Testis (tissue), 3 donors: ENCODE results near the gene ERBIN. TPM values are rescaled to one million over a fixed set of nuclear protein-coding genes. Genes with fewer than 3 reads are reported as not detected.

Experiments
- DNase-seq: peaks from one replicate; pipeline ENCODE4 v3.0.0-alpha.2; 2019
- H3K27ac ChIP-seq, 2 donors: fragments of 200-600 bp; sonication (generic); one replicate each; pipeline ENCODE4 v1.5.1; 2019
- H3K27me3 ChIP-seq: fragments of 200-600 bp; sonication (generic); one replicate; pipeline ENCODE4 v1.5.1; 2019
- H3K36me3 ChIP-seq: fragments of 200-600 bp; sonication (generic); one replicate; pipeline ENCODE4 v1.5.1; 2017; ENCODE audit warnings: low read depth; ENCODE audit errors: missing control alignments
- H3K4me1 ChIP-seq: fragments of 200-600 bp; sonication (generic); one replicate; pipeline ENCODE4 v1.5.1; 2019
- H3K4me3 ChIP-seq, 2 donors: fragments of 200-600 bp; sonication (generic); one replicate each; pipeline ENCODE4 v1.5.1; 2017 to 2019
- H3K9me3 ChIP-seq: fragments of 200-600 bp; sonication (generic); one replicate; pipeline ENCODE4 v1.5.1; 2017
- POLR2A ChIP-seq: fragments of 450-650 bp; IDR thresholded peaks from one replicate; pipeline ENCODE4 v1.6.1; 2017; ENCODE audit warnings: antibody characterized with exemption, mild to moderate bottlenecking, moderate library complexity
- WGBS, 2 donors: methylation state at CpG; one replicate each; pipeline ENCODE4 v1.1.5; 2018; 5-methylcytosine and 5-hydroxymethylcytosine counted together
- intact Hi-C: fragments of 100-400 bp; cut with DNase I; formaldehyde crosslinking; loops from one replicate; pipeline ENCODE4 v1.15.1; 2023; ENCODE audit warnings: low total_unique reads
- polyA plus RNA-seq: library from polyadenylated mRNA; stranded (reverse); fragments of 350-450 nt; fragmentation: Illumina TruSeq; extraction: RNeasy Lipid Tissue Mini Kit (QIAGEN cat#74804); gene quantifications from one replicate; pipeline ENCODE4 v1.2.3, GENCODE V29; 2014; ENCODE audit warnings: low read depth, low replicate concordance; ENCODE audit not compliant: insufficient read depth
- total RNA-seq, 2 donors: library from RNA; depleted of rRNA; stranded (reverse); fragments of >200 nt; gene quantifications; one replicate each; pipeline ENCODE4 v1.2.3, GENCODE V29; 2016
- TF ChIP-seq, protein P1 (sequence below), 3 experiments: fragments of 450-650 bp in 2 of 3; fragments of 200-600 bp in 1 of 3; sonication (generic) in 1 of 3; IDR thresholded peaks; one replicate each; pipeline ENCODE4 v1.5.1; 2016 to 2019; ENCODE audit warnings: antibody characterized with exemption in 3 of 3, mild to moderate bottlenecking in 2 of 3, moderate library complexity in 1 of 3

The ERBIN gene
- total and polyA plus RNA-seq, 3 donors from 2014 or later = 45.7 to 98.3 (median 79.8) TPM

DNA sequence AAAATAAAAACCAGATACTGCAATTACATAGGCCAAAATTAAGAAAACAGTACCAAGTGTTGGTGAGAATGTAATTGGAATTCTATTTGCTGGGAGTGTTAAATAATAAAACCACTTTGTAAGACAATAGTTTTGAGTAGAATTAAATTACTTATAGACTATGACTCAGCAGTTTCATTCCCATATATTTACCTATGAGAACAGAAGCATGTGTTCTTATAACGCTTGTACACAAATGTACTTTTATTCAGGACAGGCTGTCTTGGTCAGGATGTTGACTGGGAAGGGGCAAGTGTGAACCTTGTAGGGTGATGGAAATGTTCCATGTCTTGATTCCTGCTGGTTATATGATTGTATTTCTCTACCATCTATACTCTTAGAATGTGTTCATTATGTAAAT, 56.3 kb downstream of the ERBIN start:
- Histone ChIP-seq H3K4me1 (no peaks in the 10 kb centered on the region), H3K27ac (no peak overlapping the region), H3K27me3 (no peaks in the 10 kb centered on the region), H3K9me3 (no peaks in the 10 kb centered on the region), H3K4me3 (no peak overlapping the region), H3K36me3 (no peaks in the 10 kb centered on the region)
- WGBS, 2 donors = 96% methylated on average over 1 of the region's 1 CpG
- no peak for TF ChIP-seq POLR2A
- TF ChIP-seq, protein P1, sequence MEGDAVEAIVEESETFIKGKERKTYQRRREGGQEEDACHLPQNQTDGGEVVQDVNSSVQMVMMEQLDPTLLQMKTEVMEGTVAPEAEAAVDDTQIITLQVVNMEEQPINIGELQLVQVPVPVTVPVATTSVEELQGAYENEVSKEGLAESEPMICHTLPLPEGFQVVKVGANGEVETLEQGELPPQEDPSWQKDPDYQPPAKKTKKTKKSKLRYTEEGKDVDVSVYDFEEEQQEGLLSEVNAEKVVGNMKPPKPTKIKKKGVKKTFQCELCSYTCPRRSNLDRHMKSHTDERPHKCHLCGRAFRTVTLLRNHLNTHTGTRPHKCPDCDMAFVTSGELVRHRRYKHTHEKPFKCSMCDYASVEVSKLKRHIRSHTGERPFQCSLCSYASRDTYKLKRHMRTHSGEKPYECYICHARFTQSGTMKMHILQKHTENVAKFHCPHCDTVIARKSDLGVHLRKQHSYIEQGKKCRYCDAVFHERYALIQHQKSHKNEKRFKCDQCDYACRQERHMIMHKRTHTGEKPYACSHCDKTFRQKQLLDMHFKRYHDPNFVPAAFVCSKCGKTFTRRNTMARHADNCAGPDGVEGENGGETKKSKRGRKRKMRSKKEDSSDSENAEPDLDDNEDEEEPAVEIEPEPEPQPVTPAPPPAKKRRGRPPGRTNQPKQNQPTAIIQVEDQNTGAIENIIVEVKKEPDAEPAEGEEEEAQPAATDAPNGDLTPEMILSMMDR (IDR thresholded peaks at IDR 0.05) = no peak
- intact Hi-C loops = no loop called here
- DNase-seq = no peak

DNA sequence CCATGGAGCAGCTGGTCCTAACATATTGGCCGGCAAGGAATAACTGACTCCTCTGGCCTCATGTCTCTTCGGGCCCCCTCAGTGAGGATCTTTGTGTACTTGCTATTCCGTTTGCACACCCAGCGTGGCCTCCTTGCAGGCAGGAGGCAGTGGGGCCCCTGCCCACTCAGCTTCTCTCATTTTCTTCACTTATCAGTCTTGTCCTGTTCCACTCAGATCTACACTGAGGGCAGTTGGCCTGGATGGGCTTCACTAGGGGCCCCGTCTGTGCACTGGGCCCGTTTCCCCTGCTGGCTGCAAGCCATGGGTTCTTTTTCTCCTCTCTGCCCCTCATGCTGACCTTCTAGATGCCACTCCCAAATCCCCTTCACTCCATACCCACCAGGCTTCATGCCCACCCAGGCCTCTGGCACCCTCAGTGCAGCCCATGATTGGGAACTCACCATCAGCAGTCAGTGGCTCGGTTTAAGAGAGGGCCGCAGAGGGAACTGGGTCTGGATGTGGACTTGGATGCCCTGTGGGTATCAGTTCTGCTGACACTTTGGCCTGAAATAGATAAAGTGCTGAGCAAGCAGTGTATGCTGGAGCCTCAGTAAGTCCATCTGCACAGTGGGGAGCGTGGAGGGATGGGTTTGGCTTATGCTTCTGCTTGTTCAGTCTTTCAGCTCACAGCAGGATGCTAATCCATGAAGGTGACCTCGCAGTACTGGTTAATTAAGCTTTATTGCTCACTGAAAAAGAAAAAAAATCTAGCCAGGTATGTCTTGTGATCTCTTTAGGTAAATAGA, 57.9 kb downstream of the ERBIN start:
- WGBS, 2 donors = 89 to 91% methylated on average over 10 of the region's 10 CpGs
- no peaks in the 10 kb centered on the region for H3K36me3 ChIP-seq
- no peak overlapping the region for H3K27ac ChIP-seq
- DNase-seq = no peak
- no peaks in the 10 kb centered on the region for H3K4me1 ChIP-seq
- no peak overlapping the region for H3K4me3 ChIP-seq
- no peaks in the 10 kb centered on the region for H3K27me3 ChIP-seq
- H3K9me3 ChIP-seq = no peaks in the 10 kb centered on the region
- no peak for TF ChIP-seq POLR2A
- TF ChIP-seq, protein P1 (IDR thresholded peaks at IDR 0.05) = no peak
- intact Hi-C loops = no loop called here

DNA sequence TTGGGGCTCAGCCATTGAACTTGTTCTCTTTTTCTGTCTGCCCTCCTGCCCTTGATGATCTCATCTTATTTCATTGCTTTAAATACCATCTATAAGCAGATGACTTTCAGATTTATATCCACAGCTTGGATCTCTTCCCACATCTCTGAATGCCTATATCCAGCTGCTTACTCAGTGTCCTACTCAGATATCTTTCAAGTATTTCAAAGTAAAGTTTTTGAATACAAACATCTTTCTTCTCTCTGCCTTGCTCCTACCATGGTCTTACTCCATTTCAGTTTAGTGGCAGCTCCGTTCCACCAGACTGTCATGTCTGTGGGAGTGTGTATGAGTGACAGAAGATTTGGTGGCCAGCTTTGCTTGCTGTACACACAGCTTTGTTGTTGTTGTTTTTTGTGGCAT, 59.7 kb downstream of the ERBIN start:
- 71 to 88% methylated on average over 1 of the region's 1 CpG for WGBS, 2 donors
- H3K36me3 ChIP-seq = no peaks in the 10 kb centered on the region
- TF ChIP-seq POLR2A = no peak
- TF ChIP-seq, protein P1 (IDR thresholded peaks at IDR 0.05) = no peak
- no peaks in the 10 kb centered on the region for H3K27me3 ChIP-seq
- DNase-seq = no peak
- H3K9me3 ChIP-seq = no peaks in the 10 kb centered on the region
- intact Hi-C loops = no loop called here
- H3K4me3 ChIP-seq = no peak overlapping the region
- H3K27ac ChIP-seq = no peak overlapping the region
- H3K4me1 ChIP-seq = no peaks in the 10 kb centered on the region

DNA sequence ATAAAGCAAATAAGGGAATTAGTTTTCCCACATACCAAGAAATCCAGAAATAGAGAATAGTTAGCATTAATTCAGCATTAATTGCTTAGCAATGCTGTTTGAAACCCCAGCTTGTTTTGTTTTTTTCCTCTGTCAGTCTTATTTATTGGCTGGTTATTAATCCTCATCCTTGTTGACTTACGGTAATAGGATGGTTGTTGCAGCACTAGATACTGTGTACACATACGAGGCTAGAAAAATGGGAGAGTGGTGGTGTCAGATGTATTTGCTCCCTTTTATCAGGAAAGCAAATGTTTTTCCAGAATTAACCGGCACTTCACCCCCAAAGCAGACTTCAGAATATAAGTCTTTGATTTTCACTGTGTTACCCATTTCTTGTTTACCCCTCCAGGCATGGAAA, 60.4 kb downstream of the ERBIN start:
- intact Hi-C loops = no loop called here
- Histone ChIP-seq H3K4me1 (no peaks in the 10 kb centered on the region), H3K36me3 (no peaks in the 10 kb centered on the region), H3K27ac (no peak overlapping the region), H3K4me3 (no peak overlapping the region), H3K9me3 (no peaks in the 10 kb centered on the region), H3K27me3 (no peaks in the 10 kb centered on the region)
- no peak for DNase-seq
- 71 to 74% methylated on average over 3 of the region's 3 CpGs for WGBS, 2 donors
- no peak for TF ChIP-seq POLR2A
- TF ChIP-seq, protein P1 (IDR thresholded peaks at IDR 0.05) = no peak

DNA sequence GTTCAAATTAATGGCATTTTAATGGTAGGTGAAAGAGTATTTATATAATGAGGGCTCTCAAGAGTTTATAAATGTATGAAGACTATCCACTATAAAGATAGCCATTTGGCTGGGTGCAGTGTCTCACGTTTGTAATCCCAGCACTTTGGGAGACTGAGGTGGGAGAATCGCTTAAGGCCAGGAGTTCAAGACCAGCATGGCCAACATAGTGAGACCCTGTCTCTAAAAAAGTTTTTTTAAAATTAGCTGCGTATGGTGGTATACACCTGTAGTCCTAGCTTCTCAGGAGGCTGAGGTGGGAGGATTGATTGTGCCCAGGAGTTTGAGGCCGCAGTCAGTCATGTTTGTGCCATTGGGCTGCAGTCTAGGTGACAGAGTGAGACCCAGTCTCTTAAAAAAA, 61.6 kb downstream of the ERBIN start:
- no peak overlapping the region for H3K27ac ChIP-seq
- DNase-seq = no peak
- 93% methylated on average over 4 of the region's 4 CpGs for WGBS, 2 donors
- intact Hi-C loops = no loop called here
- no peaks in the 10 kb centered on the region for H3K27me3 ChIP-seq
- TF ChIP-seq POLR2A = no peak
- TF ChIP-seq, protein P1 (IDR thresholded peaks at IDR 0.05) = no peak
- no peaks in the 10 kb centered on the region for H3K4me1 ChIP-seq
- no peaks in the 10 kb centered on the region for H3K36me3 ChIP-seq
- no peaks in the 10 kb centered on the region for H3K9me3 ChIP-seq
- H3K4me3 ChIP-seq = no peak overlapping the region
